Measurements from ENCODE around the gene ASAP3.
A peak's percentile ranks its signal among the peaks of the same experiment; 100 is the strongest.

The ASAP3 gene

GRCh38 chr1:23422241-23422877 is 61.6 kb downstream of the ASAP3 start:
- peak; percentile 82 for DNase-seq

DNA sequence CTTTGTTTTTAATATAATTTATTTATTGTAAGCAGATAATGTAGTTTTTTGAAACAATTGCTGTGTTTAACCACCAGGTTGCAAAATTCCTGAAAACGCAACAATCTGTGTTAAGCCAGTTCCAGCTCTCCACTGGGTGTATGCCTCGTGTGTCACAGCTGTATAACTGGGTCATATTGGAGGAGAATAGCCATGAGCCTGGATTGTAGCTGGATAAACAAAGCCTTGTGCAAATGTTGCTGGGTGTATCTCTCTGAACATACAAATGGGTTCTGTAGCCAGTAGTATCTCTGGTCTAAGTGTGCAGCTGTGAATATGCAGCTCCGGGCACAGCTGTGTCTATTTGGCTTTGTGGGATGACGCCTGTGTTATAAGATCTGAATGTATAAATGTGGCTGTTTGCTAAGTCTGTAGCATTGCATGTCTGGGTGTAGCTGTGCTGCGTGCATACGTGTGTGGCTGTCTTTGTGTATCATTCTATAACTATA is 62.2 kb downstream of the ASAP3 start:
- peak; percentile 57 for DNase-seq

DNA sequence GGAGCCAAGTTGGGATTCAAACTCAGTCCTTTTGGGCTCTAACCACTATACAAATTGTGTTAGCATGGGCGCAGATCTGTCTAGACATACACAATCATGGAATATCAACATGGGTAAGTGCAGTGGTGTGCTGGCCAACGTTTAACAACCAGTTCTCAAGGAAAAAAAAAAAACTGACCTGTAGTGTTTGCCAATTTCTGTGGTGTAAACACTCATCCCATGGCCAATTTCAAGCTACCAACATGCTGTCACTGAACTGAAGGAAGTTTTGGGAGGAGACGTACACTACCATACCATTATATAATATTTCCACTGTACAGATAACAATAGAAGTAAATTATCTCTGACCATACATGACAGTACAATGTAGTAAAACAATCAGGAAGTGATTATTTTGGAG is 62.6 kb downstream of the ASAP3 start:
- no peak for DNase-seq

GRCh38 chr1:23420778-23421177 is 63.2 kb downstream of the ASAP3 start:
- no peak for DNase-seq

- DNase-seq, result no peak
These were observed 64.8 kb downstream of the ASAP3 start for GRCh38 chr1:23419180-23419579.

- DNase-seq, result peak; percentile 30
These were observed 66.4 kb downstream of the ASAP3 start for GRCh38 chr1:23417570-23417969.

GRCh38 chr1:23416964-23417363 is 67.0 kb downstream of the ASAP3 start:
- DNase-seq, result no peak

DNA sequence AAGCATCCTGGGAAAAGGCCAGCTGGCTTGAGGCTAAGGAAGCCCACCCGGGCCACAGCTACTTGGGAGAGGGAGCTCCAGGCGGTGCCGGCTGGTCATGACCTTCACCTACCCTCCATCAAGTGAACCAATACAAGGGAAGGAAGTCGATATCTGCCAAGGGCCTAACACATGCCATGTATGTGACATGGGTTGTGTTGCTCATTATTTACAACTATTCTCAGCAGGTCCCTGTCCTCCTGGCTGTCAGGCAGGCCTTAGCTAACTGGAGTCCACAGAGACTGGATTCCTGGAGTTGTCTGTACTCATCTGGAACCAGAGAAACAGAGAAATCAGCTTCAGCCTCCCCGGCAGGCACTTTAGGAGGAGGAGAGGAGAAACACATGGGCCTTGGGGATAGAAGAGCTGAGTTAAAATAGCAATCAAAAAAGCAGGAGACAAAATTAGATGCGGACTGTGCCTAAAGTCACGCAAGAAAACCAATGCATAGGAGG is 75.1 kb downstream of the ASAP3 start:
- DNase-seq, result no peak

GRCh38 chr1:23407016-23407630 is 76.9 kb downstream of the ASAP3 start:
- no peak for DNase-seq

DNA sequence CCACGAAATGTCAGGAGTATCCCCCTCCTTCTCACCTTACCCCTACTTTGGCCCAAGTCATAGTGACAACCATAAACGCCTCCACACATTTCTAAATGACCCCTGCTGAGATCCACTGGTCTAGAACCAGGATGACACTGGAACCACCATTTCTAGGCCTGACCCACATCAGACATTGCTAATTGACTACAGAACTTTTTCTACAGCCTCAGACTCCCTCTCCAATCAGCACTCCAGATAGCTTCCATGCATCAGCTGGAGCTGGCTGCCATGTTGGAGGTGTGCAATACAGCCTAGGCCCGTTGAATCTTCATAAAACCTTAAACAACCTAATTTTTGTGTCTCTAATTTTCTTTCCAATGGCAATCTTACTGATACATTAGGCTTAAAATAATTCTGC is 78.0 kb downstream of the ASAP3 start:
- no peak for DNase-seq

- DNase-seq, result peak; percentile 91
These were observed 80.1 kb downstream of the ASAP3 start for GRCh38 chr1:23403735-23404486.

DNA sequence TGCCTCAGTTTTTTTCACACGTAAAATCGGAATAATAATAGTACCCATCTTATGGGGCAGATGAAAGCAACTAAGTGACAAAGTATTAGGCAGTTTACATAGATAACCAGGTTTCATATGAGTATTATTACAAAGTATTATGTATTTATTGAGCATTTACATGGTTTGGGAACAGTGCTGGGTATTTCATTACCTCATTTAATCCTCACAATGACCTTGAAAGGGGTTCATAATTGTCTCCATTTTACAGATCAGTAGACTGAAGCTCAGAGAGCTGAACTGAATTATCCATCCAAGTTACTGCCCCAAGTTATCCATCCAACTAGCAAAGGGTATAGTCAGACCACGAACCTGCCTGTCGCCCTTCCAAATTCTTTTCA is 80.6 kb downstream of the ASAP3 start:
- no peak for DNase-seq

- DNase-seq, result peak; percentile 74
These were observed 81.0 kb downstream of the ASAP3 start for GRCh38 chr1:23403038-23403336.

DNA sequence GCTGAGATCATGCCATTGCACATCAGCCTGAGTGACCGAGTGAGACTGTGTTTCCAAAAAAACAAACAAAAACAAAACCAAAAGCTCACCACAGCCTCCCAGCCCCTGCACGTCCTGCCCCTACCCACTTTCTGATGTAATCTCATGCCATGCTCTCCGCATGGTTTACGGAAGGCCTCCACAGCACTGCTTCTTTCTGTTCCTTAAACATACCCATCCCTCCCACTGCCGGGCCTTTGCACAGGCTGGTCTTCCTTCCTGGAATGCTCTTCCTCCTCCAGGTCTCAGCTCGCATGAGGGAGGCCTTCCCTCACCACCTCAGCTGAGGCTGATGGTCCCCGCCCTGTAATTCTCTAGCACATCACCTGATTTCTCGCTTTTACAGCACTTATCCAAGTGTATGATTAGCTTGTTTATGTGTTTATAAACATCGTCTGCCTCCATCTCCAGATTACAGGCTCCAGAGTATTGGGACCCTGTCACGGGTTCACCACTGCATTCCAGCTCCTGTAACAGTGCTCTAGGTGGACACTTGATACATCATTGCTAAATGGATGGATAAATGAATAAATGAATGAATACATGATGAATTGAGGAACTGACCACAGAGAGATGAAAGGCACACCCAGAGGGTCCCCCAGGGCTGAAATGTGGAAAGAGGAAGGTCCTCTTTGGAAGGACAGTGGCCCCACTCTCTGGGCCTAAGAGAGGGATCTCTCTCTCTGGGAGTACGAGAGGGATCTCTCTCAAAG is 81.5 kb downstream of the ASAP3 start:
- no peak for DNase-seq

- DNase-seq, result no peak
These were observed 82.7 kb downstream of the ASAP3 start for GRCh38 chr1:23401313-23401712.

- peak; percentile 59 for DNase-seq
These were observed 83.5 kb downstream of the ASAP3 start for GRCh38 chr1:23400324-23401114.

- DNase-seq, result no peak
These were observed 84.8 kb downstream of the ASAP3 start for GRCh38 chr1:23399229-23399628.

DNA sequence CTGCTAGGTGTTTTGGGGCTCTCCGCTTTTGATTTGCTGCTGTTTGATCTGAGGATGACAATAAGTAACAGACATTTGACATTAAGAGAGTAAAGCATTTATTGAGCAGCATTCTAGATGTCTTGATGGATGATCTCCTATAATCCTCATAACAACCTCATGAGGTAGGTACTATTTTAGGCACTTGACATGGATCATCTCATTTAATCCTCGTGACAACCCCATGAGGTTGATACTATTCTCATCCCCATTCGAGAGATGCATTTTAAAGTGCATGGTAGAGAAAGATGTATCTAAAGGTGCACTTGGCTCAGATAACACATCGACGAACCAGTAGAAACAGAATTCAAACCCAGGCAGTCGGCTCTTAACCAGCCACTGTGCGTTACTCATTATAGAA is 86.1 kb downstream of the ASAP3 start:
- DNase-seq, result no peak

- DNase-seq, result no peak
These were observed 87.6 kb downstream of the ASAP3 start for GRCh38 chr1:23396380-23396779.

DNA sequence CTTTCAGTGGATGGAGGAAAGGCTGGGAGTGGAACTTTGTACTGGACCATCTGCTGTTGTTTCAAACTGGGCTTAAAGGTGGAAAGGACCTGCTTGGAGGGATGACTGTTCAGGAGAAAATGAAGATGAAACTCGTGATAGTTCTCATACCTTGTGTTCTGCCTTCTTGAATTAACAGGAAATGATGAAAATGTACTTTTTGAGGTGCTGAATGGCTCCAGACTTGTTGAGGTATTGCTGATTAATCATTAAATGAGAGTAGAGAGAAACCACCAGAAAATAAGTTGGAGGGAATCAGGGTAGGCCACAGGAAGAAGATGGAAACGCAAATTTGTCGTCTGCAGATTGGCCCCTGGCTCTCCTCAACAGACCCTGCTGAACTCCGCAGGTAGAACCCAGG is 88.1 kb downstream of the ASAP3 start:
- no peak for DNase-seq

GRCh38 chr1:23395154-23395724 is 88.7 kb downstream of the ASAP3 start:
- no peak for DNase-seq

DNA sequence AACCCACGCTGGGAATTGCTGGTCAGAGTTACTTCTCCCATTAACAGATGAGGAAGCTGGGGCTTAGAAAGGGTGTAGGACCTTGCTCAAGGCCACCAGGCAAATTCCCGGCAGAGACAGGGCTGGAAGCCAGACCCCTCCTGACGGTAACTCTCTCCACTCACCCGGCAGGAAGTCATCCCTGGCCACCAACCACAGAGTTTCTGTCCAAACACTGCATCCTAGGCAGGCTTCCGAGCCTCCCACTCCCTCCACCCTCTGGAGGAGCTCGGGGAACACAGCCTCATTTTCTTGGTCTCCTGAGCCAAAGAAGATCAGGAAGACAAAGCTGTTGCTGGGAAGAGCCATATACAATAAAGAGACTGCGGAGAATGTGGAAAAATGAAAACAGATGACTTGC is 89.3 kb downstream of the ASAP3 start:
- peak; percentile 92 for DNase-seq
